ENCODE data around the gene HOXA3. TPM values are rescaled to one million over a fixed set of nuclear protein-coding genes. Genes with fewer than 3 reads are reported as not detected.

The HOXA3 gene
- total and polyA plus RNA-seq, 2 of the 8 experiments (the other 6 are each of a cell fraction or from before 2014, with no cell fraction given) = not detected

- TF ChIP-seq ZNF274 (IDR thresholded peaks at IDR 0.05; ENCODE audit: borderline replicate concordance, extremely low read depth, low read length) (no peak), SIN3A (conservative IDR thresholded peaks at IDR 0.05 in 1 of 2, IDR thresholded peaks at IDR 0.05 in 1 of 2; ENCODE audit: low read depth in 1 of 2, low read length in 2 of 2) (no peak), JUN (IDR thresholded peaks at IDR 0.05; ENCODE audit: low read depth, low read length) (no peak), POU5F1 (IDR thresholded peaks at IDR 0.05; ENCODE audit: low read depth, low read length) (no peak)
These were observed 88.2 kb downstream of the HOXA3 start (continued) for GRCh38 chr7:27064159-27064558.
